ENCODE data around the gene SUPT7L.
A peak's percentile ranks its signal among the peaks of the same experiment; 100 is the strongest.
"Not testable (repeated sequence)": the region's sequence is repeated elsewhere in the genome, so short reads cannot be mapped to it uniquely, and the experiment has no call there.

SUPT7L gene

DNA sequence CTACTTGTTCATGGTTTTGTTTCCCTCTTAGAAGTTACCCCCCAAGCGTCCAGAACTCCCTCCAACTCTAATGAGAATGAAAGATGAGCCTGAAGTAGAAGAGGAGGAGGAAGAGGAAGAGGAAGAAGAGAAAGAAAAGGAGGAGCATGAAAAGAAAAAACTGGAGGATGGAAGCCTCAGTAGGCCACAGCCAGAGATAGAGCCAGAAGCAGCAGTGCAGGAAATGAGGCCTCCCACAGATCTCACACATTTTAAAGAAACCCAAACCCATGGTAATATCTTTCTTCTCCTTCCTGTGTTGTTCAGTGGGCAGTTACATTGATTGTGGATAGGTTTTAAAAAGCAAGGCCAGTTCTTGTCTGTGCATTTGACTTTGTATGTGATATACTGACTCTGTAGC, 21.6 kb upstream of the SUPT7L start:
- DNase-seq = not testable (repeated sequence)

DNA sequence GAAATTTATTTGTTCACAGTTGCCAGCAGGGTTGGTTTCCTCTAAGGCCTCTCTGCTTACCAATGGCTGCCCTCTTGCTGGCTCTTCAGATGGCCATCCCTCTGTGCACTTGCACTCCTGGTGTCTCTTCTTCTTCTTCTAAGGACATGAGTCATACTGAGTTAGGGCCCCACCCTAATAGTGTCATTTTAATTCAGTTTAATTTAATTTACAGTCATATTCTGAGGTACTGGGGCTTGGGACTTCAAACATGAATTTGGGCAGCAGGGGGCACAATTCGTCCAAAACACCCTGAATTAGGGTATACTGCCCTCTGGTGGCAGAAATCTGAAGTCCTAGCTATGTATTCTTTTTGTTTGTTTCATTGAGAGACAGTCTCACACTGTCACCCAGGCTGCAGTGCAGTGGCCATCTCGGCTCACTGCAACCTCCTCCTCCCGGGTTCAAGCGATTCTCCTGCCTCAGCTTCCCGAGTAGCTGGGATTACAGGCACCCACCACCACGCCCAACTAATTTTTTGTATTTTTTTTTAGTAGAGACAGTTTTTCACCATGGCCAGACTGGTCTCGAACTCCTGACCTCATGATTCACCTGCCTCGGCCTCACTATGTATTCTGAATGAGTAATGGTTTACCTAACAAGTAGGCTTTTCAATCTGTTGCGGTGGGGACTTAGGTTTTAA, 20.1 kb upstream of the SUPT7L start:
- DNase-seq = peak; percentile 81

DNA sequence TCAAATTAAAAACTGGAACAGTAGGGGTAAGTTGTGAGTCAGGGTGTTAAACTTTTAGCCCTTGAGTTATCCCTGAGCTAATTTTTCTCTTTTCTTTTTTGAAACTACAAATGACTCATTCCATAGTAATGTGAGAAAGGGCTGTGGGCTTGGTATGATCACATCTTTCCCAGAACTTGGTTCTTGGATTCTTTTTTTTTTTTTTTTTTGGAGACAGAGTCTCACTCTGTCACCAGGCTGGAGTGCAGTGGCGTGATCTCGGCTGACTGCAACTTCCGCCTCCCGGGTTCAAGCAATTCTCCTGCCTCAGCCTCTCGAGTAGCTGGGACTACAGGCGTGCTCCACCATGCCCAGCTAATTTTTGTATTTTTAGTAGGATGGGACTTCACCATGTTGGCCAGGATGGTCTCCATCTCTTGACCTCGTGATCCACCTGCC, 18.9 kb upstream of the SUPT7L start:
- DNase-seq = not testable (repeated sequence)

DNA sequence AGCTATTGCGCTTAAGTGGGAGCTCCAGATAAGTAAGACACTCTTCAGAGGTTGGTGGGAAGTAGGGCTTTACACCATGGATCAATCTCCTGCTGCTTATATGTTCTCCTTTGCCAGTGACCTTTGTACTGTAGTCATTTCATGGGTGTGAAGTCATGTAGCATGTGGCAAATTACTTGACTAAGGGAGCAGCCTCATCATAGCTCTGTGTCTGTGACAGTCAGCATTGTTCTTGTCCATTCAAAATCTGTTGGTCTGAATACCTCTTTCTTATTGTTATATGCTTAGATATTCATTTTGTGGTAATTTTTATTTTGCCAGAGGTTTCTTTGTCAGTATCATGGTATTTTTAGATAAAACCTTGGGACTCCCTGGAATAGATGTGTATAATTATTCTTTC, 18.4 kb upstream of the SUPT7L start:
- DNase-seq = no peak

DNA sequence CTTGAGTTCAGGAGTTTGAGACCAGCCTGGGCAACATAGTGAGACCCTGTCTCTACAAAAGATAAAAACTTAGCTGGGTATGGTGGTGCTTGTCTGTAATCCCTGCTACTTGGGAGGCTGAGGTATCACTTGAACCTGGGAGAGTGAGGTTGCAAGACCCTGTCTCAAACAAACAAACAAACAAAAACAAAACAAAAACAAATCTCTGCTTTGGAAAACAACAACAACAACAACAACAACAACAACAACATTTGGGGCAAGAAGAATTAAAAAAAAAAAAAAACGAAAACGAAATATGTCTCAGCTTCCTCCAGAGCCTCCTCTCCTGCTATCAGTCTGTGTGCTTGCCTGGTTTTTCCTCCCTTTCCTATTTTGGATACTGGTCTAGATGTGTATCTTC, 17.2 kb upstream of the SUPT7L start:
- no peak for DNase-seq

DNA sequence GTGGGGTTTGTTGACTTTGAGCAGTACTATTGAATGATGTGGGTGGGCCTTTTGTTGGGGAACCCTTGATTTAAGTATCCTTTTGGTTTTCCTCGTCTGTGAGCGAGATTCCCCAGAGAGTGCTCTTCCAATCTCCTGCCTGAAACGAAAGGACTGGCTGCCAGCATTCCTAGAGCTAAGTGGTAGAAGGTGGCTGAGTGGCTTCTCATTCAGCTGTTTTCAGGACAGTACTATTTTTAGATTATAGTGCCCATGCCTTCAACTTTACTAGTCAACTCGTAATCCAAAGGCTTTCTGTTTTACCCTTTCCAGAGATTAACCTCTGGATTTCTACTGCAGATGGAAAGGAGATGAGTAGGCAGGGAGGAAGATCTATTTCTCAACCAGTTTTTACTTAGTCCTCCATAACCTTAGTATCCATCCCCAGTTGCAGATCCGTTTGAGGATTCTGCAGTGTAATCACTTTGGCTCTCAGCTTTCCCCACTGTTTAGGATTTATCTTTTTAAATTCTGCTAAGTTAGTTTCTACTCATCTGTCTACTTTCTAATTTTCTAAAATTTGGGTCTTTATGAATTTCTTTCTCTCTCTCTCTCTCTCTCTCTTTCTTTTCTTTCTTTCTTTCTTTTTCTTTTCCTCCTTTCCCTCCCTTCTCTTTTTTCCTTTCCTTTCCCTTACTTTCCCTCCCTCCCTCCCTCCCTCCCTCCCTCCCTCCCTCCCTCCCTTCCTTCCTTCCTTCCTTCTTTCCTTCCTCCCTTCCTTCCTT, 9.5 kb upstream of the SUPT7L start:
- DNase-seq = no peak

DNA sequence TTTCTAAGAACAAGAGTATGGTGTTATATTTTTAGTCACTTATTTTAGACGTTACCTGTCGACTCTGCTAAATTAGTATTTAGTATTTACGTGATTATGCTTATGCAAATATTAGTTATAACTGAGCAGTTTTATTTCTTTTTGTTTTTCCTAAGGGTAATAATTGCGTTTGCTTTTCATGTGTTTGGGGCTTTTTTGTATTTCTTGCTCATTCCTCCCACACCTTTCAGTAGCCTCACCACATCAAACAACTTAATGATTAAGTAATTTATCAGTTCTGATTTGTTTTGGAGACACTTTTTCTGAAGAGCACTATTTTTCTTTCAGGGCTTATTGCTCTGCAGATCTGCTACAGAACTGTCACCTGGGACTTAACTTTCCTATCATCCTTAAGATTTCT, 7.8 kb upstream of the SUPT7L start:
- no peak for DNase-seq

DNA sequence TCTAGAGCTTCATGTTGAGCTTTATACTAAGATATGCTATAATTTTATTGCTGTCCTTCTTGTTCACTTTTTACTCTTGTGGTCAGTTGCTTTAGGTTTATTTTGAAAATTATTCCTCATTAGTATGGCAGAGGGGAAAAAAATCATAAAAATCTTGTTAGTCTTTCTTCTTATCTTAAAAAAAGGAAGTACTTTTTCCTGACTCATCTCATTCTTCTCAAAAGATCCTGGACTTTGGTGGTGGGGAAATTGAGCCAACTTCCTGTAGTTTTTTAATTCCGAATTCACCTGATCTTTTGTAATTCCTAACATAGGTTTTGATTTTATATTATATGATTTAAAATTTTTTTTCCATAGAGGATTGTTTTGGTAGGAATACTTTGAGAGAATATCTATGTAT, 4.0 kb upstream of the SUPT7L start:
- no peak for DNase-seq

DNA sequence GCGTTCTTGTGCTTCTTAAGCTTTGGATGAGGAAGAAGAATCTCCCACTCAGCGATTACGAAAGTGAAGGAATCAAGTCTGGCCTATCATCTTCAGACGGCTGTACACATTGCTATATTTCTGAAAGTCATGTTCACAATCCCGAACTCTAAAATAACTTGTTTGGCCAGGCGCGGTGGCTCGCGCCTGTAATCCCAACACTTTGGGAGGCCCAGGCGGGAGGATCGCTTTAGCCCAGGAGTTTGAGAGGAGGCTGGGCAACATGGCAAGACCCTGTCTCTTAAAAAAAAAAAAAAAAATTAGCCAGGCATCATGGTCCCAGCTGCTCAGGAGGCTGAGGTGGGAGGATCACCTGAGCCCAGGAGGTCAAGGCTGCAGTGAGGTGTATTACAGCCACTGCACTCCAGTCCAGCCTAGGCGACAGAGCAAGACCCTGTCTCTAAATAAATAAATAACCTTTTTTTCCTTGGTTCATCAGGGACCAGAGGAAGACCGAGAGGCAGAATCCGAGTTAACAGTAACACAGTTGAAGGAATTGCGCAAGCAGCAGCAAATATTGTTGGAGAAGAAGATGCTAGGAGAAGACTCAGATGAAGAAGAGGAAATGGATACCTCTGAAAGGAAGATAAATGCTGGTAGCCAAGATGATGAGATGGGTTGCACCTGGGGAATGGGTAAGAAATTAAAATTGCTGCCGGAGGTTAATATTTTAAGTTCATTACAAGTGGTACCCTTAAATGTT, 1.4 kb upstream of the SUPT7L start:
- no peak for DNase-seq

DNA sequence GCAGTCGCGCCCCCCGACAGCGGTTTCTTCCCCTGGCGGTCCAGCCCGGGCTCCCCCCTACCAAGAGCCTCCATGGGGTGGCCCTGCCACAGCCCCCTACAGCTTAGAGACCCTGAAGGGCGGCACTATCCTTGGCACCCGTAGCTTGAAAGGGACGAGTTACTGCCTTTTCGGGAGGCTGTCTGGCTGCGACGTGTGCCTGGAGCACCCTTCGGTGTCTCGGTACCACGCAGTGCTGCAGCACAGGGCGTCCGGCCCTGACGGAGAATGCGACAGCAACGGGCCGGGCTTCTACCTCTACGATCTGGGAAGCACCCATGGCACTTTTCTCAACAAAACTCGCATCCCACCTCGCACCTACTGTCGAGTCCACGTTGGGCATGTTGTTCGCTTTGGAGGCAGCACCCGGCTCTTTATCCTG, 750 bp upstream of the SUPT7L start:
- no peak for DNase-seq

DNA sequence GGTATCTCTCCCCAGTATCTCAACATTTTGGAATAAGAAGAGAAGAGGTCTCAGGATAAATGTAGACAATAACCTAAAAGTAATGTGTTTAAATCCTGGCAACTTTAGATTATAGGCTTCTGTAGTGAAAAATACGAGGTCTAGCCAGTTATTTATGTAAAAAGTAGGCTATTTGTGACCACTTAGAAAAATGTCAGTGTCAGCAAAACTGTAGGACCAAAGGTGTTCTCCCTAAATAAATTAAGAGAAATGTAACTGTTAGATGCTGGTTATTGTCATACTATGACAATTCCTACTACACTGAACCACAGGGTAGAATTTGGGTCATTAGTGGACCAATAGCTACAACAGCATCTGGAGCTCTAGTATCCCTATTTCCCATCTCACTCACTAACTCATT, 2.0 kb downstream of the SUPT7L start:
- DNase-seq = no peak

DNA sequence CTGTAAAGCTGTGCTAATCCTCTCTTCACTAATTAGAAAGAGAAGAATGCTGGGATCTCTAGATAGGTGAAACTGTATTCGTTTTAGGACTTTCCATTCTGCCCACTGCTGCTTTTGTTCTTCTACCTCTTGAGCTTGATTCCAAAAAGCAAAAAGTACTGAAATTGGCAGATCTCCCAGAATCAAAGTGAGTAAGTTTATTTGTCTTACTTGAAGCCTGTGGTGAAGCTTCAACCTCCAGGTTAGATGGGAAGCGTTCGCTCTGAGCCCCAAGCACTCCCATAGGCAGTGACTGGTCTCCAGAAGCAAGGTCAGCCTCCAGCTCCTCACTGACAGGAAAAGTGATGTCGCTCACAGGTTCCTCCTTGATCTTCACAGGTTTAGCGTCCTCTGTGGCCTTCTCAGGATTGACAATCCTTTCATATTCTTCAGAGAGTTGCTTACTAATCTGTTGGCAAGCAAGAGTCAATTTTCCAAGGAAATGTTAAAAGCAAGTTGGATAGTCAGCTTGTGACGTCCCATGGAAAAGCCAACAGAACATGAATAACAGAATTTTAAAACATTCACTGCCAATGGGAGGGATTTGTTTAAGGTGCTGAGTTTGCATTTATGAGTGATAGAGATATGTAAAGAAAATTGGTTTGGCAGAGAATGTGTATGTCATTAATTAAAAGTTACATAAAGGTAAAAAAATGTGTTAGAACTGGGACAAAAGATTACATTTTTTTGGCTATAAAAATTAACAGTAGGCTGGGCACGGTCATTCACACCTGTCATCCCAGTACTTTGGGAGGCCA, 8.1 kb downstream of the SUPT7L start:
- no peak for DNase-seq

DNA sequence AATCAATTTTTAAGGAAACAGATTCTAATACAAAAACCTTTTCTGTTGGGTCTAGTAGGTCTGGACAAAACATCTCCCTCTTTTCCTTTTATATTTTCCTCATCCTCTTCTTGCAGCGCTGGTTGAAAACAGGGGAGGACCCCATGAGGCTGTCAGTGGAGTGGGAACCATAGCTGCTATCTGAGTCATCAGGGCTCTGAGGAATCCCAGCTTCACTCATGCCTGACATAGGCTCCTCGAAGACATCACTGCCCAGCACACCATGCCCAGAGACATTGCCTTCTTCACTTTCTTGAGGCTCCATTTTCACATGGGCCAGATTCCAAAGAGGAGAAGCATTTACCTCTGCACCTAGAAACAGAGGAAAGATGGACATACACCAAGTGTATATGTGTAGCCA, 10.0 kb downstream of the SUPT7L start:
- DNase-seq = no peak

DNA sequence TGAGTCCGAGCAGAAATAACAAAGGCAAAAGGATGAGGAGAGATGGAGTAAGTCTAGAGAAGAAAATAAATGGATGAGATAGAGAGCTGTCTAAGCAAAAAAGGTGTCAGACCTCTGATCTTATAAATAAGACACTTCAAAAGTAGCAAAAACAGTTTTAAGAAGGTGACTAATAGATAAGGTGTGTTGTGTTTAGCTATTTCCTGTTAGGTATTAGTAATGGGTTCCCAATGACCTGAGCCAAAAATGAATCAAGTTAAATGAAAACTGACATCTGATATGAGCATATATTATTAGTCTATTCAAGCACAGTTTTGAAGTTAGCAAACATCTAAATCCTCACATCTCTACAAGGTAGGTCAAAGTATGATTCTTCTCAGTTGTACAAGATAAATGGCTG, 10.6 kb downstream of the SUPT7L start:
- DNase-seq = no peak

DNA sequence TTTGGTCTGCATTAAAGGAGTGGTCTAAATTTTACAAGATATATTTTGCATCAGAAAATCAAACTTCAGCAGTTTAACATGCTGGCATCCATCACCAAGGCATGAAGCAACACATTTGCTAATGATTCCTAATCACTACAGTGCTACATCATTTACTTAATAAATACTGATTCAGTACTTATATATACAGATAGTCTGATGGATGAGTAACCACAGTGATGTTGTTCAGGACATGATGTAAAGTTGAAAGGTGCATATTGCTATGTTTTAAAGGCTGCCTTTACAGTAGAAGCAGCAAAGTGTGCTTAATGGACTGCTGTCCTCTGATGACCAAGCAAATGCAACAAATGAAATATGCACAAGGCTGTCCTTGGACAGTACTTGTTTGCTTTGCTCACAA, 11.1 kb downstream of the SUPT7L start:
- no peak for DNase-seq

DNA sequence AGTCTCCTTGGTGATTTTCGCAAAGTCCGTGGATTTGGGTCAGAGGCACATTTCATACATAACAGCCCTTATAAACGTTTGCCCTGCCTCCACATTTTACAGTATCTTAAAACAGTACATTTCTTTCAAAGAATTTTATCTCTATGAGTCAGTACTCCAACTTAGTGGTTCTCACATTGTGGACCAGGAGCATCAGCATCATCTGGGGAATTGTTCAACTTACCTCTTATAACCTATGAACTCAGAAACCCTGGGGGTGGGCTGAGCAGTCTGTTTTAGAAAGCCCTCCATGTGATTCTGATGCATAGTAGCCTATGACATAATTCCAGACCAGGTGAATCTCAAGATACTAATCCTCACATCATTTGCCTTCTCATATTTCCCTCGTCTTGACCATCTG, 12.4 kb downstream of the SUPT7L start:
- no peak for DNase-seq

DNA sequence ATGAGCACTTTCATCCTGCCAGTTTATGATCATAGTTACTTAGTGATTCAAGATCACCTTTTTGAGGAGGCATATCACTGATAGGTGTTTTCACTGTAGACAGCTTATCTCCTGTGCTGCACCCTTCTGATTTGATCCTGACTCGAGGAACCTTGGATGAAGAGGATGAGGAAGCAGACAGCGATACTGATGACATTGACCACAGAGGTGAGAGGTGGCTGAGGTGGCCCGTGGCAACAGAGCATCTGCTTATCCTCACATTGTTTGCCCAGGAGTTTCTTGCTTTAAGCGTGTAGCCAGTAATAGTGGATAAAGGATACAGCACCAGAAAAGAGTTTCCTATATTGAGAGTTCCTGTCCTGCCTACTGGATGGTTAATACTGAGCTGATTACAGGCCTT, 15.7 kb downstream of the SUPT7L start:
- no peak for DNase-seq

DNA sequence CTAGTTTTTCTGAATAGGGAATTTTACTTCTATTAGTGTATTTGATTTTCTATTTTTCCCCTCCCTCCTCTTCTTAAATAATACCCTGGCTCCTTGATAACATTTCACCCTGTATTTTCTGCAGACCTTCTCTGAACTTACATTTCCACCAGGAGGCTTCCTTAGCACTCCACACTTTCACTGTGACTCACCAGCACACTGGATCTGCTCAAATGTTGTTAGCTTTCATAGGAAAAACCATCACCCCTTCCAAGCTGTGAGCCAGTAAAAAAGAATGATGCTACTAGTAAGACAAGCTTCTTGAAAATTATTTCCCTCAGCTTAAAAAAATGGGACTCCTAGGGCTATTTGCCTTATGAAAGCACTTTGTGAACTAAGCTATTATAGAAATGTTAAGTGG, 16.1 kb downstream of the SUPT7L start:
- no peak for DNase-seq

DNA sequence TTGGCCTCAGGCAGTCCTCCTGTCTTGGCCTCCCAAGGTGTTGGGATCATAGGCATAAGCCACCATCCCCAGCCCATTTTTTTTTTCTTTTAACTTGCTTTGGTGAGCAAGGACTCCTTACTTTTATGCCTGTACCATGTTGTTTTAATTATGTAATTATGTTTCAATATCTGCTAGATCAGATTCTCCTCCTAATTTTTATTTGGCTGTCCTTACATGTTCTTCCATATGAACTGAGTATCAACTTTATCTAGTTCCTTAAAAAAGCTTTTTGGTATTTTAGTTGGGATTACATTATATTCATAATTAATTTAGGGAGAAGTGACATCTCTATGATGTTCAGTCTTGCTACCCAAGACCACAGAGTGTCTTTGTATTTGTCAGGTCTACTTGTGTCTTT, 18.2 kb downstream of the SUPT7L start:
- DNase-seq = no peak

DNA sequence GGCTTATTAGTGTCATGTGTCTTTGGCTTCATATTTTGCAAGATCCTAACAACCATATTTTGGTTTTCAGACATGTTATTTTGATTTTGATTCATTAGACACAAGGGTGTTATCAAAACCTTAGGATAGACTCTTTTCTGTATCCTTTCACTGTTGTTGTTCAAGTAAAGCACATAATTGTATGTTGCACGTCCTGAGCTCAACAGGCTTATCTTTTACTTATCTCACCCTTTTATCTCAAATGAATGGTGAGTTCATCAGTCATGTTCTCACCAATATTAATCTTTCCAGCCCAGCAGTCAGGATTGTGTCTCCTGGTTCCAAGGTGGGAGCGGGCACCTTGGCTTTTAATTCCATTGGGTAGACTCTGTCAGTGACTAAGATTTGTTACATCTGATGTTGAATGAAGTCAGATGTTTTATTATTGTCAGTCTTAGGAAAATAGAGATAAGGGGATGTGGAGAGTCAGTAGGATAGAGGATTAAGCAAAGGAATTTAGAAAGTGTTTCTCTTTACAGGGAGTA, 22.6 kb downstream of the SUPT7L start:
- no peak for DNase-seq

DNA sequence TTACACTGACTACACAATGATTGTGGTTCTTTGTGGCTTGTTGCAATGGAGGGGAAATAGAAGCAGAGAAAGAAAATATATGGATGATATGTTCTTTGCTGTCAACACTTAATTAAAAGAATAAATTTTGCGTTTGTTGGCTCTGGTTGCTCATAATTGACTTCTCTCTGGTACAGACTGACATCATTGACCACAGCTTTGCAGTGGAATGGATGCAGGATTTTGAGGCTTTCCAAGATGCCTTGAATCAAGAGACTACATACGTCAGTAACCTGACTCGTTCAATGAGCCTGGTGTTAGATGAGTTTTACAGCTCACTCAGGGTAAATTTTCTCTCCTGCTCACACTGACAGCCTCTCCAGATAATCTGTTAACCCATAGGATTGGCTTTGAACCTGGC, 24.7 kb downstream of the SUPT7L start:
- DNase-seq = no peak

DNA sequence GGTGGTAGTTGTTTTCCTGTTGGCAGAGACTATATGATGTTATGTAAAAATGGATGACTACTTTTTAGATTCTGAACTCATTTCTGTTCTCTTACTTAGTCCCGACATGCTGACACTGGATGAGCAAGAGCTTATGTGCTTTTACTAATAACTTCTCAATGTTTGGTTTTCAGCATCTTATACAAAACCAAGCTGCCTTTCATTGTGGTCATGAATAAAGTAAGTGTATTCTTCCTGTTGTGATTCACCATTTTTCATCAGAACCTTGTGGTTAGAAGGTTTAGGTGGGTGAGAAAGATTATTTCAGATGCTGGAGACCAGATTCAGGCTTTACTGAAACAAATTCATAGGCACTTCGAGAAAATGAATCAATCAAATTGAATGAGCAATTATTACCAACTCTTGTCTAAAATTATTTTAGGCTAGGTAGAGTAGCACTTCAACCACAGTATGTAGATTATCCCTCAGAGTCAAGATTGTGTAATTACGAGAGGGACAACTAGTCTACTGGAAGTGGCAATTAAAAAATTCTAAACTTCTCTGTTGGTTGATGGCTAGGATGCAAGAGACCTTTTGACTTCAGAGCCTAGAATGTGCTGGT, 25.3 kb downstream of the SUPT7L start:
- no peak for DNase-seq

Data from retina (tissue), 1 donor.